PC-3 (cell line): Measurements from ENCODE around the gene HAND2. TPM values are rescaled to one million over a fixed set of nuclear protein-coding genes. Genes with fewer than 3 reads are reported as not detected.

Source experiments
- ATAC-seq: fragments of 200-7000 bp; cut with Tn5 transposase; 2 replicates; pipeline ENCODE4 v1.9.1; 2020; ENCODE audit warnings: mild to moderate bottlenecking, moderate library complexity
- BruUV-seq: library from RNA; stranded (reverse); fragments of 400-500 nt; replicated peaks from 2 replicates; lab custom pipeline; 2021; lab: Mats Ljungman, UMichigan
- CTCF ChIA-PET: fragments of 300-600 bp; sonication (Branson Sonifier 250); formaldehyde crosslinking; loops from one replicate; lab custom pipeline; 2022; ENCODE audit warnings: antibody characterized with exemption; lab: Charles Lee
- POLR2A ChIA-PET: fragments of 300-600 bp; sonication (Branson Sonifier 250); formaldehyde crosslinking; loops from one replicate; lab custom pipeline; 2022; ENCODE audit warnings: antibody characterized with exemption; ENCODE audit not compliant: unreplicated experiment; lab: Charles Lee
- DNase-seq: peaks from one replicate; pipeline ENCODE4 v3.0.0-alpha.2; 2015
- H2AFZ ChIP-seq: fragments of 300-600 bp; sonication (generic); 2 replicates; pipeline ENCODE4 v1.6.0; 2016; ENCODE audit warnings: antibody characterized with exemption, low read length
- H3F3A ChIP-seq: fragments of 300-600 bp; sonication (generic); one replicate; pipeline ENCODE4 v1.6.0; 2017; ENCODE audit warnings: antibody characterized with exemption, low read length, control low read depth, mild to moderate bottlenecking; ENCODE audit not compliant: unreplicated experiment
- H3K27ac ChIP-seq: fragments of 300-600 bp; sonication (generic); 2 replicates; pipeline ENCODE4 v1.5.1; 2016; ENCODE audit warnings: mild to moderate bottlenecking, low read length
- H3K27me3 ChIP-seq: fragments of 300-600 bp; sonication (generic); 2 replicates; pipeline ENCODE4 v1.6.1; 2016; ENCODE audit warnings: low read length, mixed read lengths
- H3K36me3 ChIP-seq: fragments of 300-600 bp; sonication (generic); 2 replicates; pipeline ENCODE4 v1.6.1; 2016; ENCODE audit warnings: low read depth, mixed run types, low read length, mixed read lengths
- H3K4me1 ChIP-seq: fragments of 300-600 bp; sonication (generic); 2 replicates; pipeline ENCODE4 v1.5.1; 2016; ENCODE audit warnings: low read length; ENCODE audit not compliant: insufficient read depth
- H3K4me2 ChIP-seq: fragments of 300-600 bp; sonication (generic); 2 replicates; pipeline ENCODE4 v1.6.0; 2016; ENCODE audit warnings: low read length
- H3K4me3 ChIP-seq: fragments of 300-600 bp; sonication (generic); 2 replicates; pipeline ENCODE4 v1.5.1; 2016; ENCODE audit warnings: mild to moderate bottlenecking, low read length, mixed read lengths
- H3K79me2 ChIP-seq: fragments of 300-600 bp; sonication (generic); 2 replicates; pipeline ENCODE4 v1.6.1; 2017; ENCODE audit warnings: low read length, mixed read lengths
- H3K9ac ChIP-seq: fragments of 300-600 bp; sonication (generic); 2 replicates; pipeline ENCODE4 v1.6.0; 2016; ENCODE audit warnings: mild to moderate bottlenecking, low read length
- H3K9me2 ChIP-seq: fragments of 300-600 bp; sonication (generic); replicated peaks from 2 replicates; pipeline ENCODE4 v1.6.1; 2016; ENCODE audit warnings: mixed run types, low read length, mixed read lengths
- H3K9me3 ChIP-seq: fragments of 300-600 bp; sonication (generic); 2 replicates; pipeline ENCODE4 v1.6.1; 2016; ENCODE audit warnings: low read length, mixed read lengths
- H4K20me1 ChIP-seq: fragments of 300-600 bp; sonication (generic); 2 replicates; pipeline ENCODE4 v1.6.1; 2016; ENCODE audit warnings: low read length, mixed read lengths
- CTCF ChIP-seq: fragments of 300-600 bp; sonication (generic); conservative IDR thresholded peaks from 2 replicates; pipeline ENCODE4 v1.5.1; 2017; ENCODE audit warnings: antibody characterized with exemption, low read depth, mild to moderate bottlenecking, low read length
- EZH2 ChIP-seq: fragments of 300-600 bp; sonication (generic); IDR thresholded peaks from one replicate; pipeline ENCODE4 v1.6.1; 2017; ENCODE audit warnings: antibody characterized with exemption, mild to moderate bottlenecking, low read length; ENCODE audit not compliant: unreplicated experiment
- EZH2phosphoT487 ChIP-seq: fragments of 300-600 bp; sonication (generic); IDR thresholded peaks from 2 replicates; pipeline ENCODE4 v1.6.1; 2018; ENCODE audit warnings: mild to moderate bottlenecking, antibody characterized with exemption, low read length, borderline replicate concordance
- intact Hi-C: fragments of 100-400 bp; cut with micrococcal nuclease; formaldehyde crosslinking; loops from 2 replicates; pipeline ENCODE4 v1.9.0; 2023
- total RNA-seq: library from RNA; depleted of rRNA; stranded (reverse); fragments of >200 nt; gene quantifications from 2 replicates; pipeline ENCODE4 v1.2.3, GENCODE V29; 2014

The HAND2 gene
- total RNA-seq, 1 experiment from 2014 or later: not detected

GRCh38 chr4:173565281-173565680, 35.3 kb upstream of the HAND2 start:
- no peaks in the 10 kb centered on the region for H3K36me3 ChIP-seq
- H3K9ac ChIP-seq: no peak overlapping the region
- H3K9me2 ChIP-seq: no peaks in the 10 kb centered on the region
- DNase-seq: no peak
- H2AFZ ChIP-seq: no peak overlapping the region
- BruUV-seq: no TSS peak
- no peaks in the 10 kb centered on the region for H3K4me1 ChIP-seq
- POLR2A ChIA-PET: no interaction called here
- no peaks in the 10 kb centered on the region for H3K9me3 ChIP-seq
- H3K4me2 ChIP-seq: no peak overlapping the region
- peaks cover 23% of the 10 kb centered on the region for H3K27me3 ChIP-seq
- H3F3A ChIP-seq: no peaks in the 10 kb centered on the region
- H3K27ac ChIP-seq: no peak overlapping the region
- no peak overlapping the region for H3K4me3 ChIP-seq
- H3K79me2 ChIP-seq: no peaks in the 10 kb centered on the region
- no peak for TF ChIP-seq EZH2phosphoT487
- TF ChIP-seq EZH2: no peak
- TF ChIP-seq CTCF: no peak
- no peak for ATAC-seq
- intact Hi-C loops: no loop called here
- CTCF ChIA-PET: no interaction called here
- H4K20me1 ChIP-seq: no peaks in the 10 kb centered on the region

GRCh38 chr4:173564461-173564860, 34.4 kb upstream of the HAND2 start:
- DNase-seq: no peak
- no peak overlapping the region for H3K4me3 ChIP-seq
- no peaks in the 10 kb centered on the region for H3K79me2 ChIP-seq
- H3K4me1 ChIP-seq: no peaks in the 10 kb centered on the region
- no peak overlapping the region for H3K27ac ChIP-seq
- ATAC-seq: no peak
- intact Hi-C loops: no loop called here
- CTCF ChIA-PET: no interaction called here
- H3K36me3 ChIP-seq: no peaks in the 10 kb centered on the region
- no peaks in the 10 kb centered on the region for H3K9me2 ChIP-seq
- no peak overlapping the region for H3K9ac ChIP-seq
- H4K20me1 ChIP-seq: no peaks in the 10 kb centered on the region
- no TSS peak for BruUV-seq
- peaks cover 31% of the 10 kb centered on the region for H3K27me3 ChIP-seq
- no peak overlapping the region for H2AFZ ChIP-seq
- no peaks in the 10 kb centered on the region for H3K9me3 ChIP-seq
- TF ChIP-seq CTCF: no peak
- TF ChIP-seq EZH2phosphoT487: no peak
- TF ChIP-seq EZH2: no peak
- H3K4me2 ChIP-seq: no peak overlapping the region
- H3F3A ChIP-seq: no peaks in the 10 kb centered on the region
- POLR2A ChIA-PET: no interaction called here

GRCh38 chr4:173560896-173561295, 30.9 kb upstream of the HAND2 start:
- no peak overlapping the region for H3K4me2 ChIP-seq
- no peak overlapping the region for H3K4me3 ChIP-seq
- ATAC-seq (no peak), DNase-seq (no peak)
- CTCF ChIA-PET: no interaction called here
- POLR2A ChIA-PET: no interaction called here
- no peak for TF ChIP-seq EZH2phosphoT487
- TF ChIP-seq CTCF: no peak
- no peak for TF ChIP-seq EZH2
- no peaks in the 10 kb centered on the region for H3F3A ChIP-seq
- H2AFZ ChIP-seq: no peak overlapping the region
- H3K4me1 ChIP-seq: no peaks in the 10 kb centered on the region
- H4K20me1 ChIP-seq: no peaks in the 10 kb centered on the region
- no peaks in the 10 kb centered on the region for H3K9me3 ChIP-seq
- no TSS peak for BruUV-seq
- no peaks in the 10 kb centered on the region for H3K36me3 ChIP-seq
- H3K9ac ChIP-seq: no peak overlapping the region
- H3K79me2 ChIP-seq: no peaks in the 10 kb centered on the region
- peaks cover 58% of the 10 kb centered on the region for H3K27me3 ChIP-seq
- intact Hi-C loops: no loop called here
- H3K9me2 ChIP-seq: no peaks in the 10 kb centered on the region
- no peak overlapping the region for H3K27ac ChIP-seq
